Measurements from ENCODE around the gene EIF5A. TPM values are rescaled to one million over a fixed set of nuclear protein-coding genes. Genes with fewer than 3 reads are reported as not detected.

Gene EIF5A
- total and polyA plus RNA-seq, 2 donors, result 123 to 348 TPM

- 68% methylated on average over 11 of the region's 11 CpGs for WGBS
- DNase-seq (ENCODE audit: extremely low spot score), result no peak
- H3K4me1 ChIP-seq (ENCODE audit: insufficient read depth), result peaks cover 2% of the 10 kb centered on the region
- H3K27ac ChIP-seq (ENCODE audit: low read depth), result no peak overlapping the region
- H3K36me3 ChIP-seq (ENCODE audit: insufficient read depth), result no peaks in the 10 kb centered on the region
- H3K4me3 ChIP-seq (ENCODE audit: low read depth, low read length), result no peak overlapping the region
These were observed 14.3 kb upstream of the EIF5A start for GRCh38 chr17:7293159-7293558.

DNA sequence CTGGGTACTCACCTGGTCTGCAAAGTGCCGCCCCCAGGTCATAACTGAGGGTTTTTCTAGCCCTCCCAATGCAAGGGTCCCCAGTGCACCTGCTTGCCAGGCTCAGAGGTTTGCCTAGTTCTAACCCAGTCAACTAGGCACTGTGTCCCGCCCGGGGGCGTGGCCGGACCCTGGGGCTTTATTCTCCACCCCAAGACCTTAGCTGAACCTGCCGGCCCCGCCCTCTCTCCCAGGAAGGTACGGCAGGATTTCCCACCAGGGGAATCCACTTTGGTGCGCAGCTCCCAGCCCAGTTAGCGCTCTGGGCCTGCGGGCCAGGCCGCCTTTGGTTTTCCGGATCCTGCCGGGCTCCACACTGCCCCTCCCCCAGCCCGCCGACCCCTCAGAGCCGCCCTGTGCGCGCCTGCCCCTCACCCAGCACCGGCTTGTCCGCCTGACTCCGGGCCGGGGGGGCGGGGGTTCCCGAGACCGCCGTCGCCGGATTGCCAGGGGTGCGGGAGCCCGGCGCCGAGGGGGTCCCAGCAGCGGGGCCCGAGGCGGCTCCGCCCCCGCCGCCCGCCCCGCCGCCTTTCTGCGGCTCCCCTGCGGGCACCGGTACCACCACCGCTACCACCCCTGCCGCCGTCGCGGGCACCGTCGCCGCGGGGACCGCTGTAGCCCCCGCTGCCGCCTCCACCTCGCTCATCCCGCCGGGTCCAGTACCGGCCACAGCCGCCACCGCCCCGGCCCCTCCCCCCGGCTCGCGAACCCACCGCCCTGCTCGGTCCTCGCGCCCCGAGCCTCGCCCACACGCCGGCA is 13.4 kb upstream of the EIF5A start:
- Histone ChIP-seq H3K4me1 (ENCODE audit: insufficient read depth) (peaks cover 2% of the 10 kb centered on the region), H3K4me3 (ENCODE audit: low read depth, low read length) (peak overlapping the region; percentile 30), H3K36me3 (ENCODE audit: insufficient read depth) (no peaks in the 10 kb centered on the region), H3K27ac (ENCODE audit: low read depth) (no peak overlapping the region)
- no peak for DNase-seq (ENCODE audit: extremely low spot score)
- WGBS, result 4% methylated on average over 74 of the region's 75 CpGs

- 3% methylated on average over 57 of the region's 57 CpGs for WGBS
- no peaks in the 10 kb centered on the region for H3K36me3 ChIP-seq (ENCODE audit: insufficient read depth)
- H3K4me1 ChIP-seq (ENCODE audit: insufficient read depth), result peaks cover 2% of the 10 kb centered on the region
- no peak for DNase-seq (ENCODE audit: extremely low spot score)
- H3K27ac ChIP-seq (ENCODE audit: low read depth), result no peak within 1 kb of the TSS
- peak within 1 kb of the TSS; percentile 30 for H3K4me3 ChIP-seq (ENCODE audit: low read depth, low read length)
These were observed 12.7 kb upstream of the EIF5A start, which contains the start of gene YBX2 for GRCh38 chr17:7294614-7295153. TSS of gene YBX2 (minus strand) at chr17:7294639. CDS start at chr17:7294500, 139 bp downstream.

GRCh38 chr17:7295230-7296180 is 11.9 kb upstream of the EIF5A start:
- Histone ChIP-seq H3K27ac (ENCODE audit: low read depth) (no peak overlapping the region), H3K4me1 (ENCODE audit: insufficient read depth) (peaks cover 2% of the 10 kb centered on the region), H3K4me3 (ENCODE audit: low read depth, low read length) (peak overlapping the region; percentile 30), H3K36me3 (ENCODE audit: insufficient read depth) (no peaks in the 10 kb centered on the region)
- 62% methylated on average over 42 of the region's 42 CpGs for WGBS
- no peak for DNase-seq (ENCODE audit: extremely low spot score)

- peaks cover 2% of the 10 kb centered on the region for H3K4me1 ChIP-seq (ENCODE audit: insufficient read depth)
- peak overlapping the region; percentile 8 for H3K4me3 ChIP-seq (ENCODE audit: low read depth, low read length)
- H3K27ac ChIP-seq (ENCODE audit: low read depth), result no peak overlapping the region
- WGBS, result 2% methylated on average over 51 of the region's 51 CpGs
- no peak for DNase-seq (ENCODE audit: extremely low spot score)
- H3K36me3 ChIP-seq (ENCODE audit: insufficient read depth), result no peaks in the 10 kb centered on the region
These were observed 11.1 kb upstream of the EIF5A start for GRCh38 chr17:7296189-7296861.

GRCh38 chr17:7304179-7304578 is 3.2 kb upstream of the EIF5A start:
- Histone ChIP-seq H3K27ac (ENCODE audit: low read depth) (no peak overlapping the region), H3K36me3 (ENCODE audit: insufficient read depth) (no peaks in the 10 kb centered on the region), H3K4me1 (ENCODE audit: insufficient read depth) (no peaks in the 10 kb centered on the region), H3K4me3 (ENCODE audit: low read depth, low read length) (no peak overlapping the region)
- 96% methylated on average over 7 of the region's 7 CpGs for WGBS
- no peak for DNase-seq (ENCODE audit: extremely low spot score)

- Histone ChIP-seq H3K36me3 (ENCODE audit: insufficient read depth) (peaks cover 6% of the 10 kb centered on the region), H3K4me1 (ENCODE audit: insufficient read depth) (no peaks in the 10 kb centered on the region), H3K27ac (ENCODE audit: low read depth) (peak overlapping the region; percentile 98), H3K4me3 (ENCODE audit: low read depth, low read length) (peak overlapping the region; percentile 93)
- no peak for DNase-seq (ENCODE audit: extremely low spot score)
- WGBS, result under 1% methylated on average over 103 of the region's 104 CpGs
These were observed 527 bp downstream of the EIF5A start for GRCh38 chr17:7307686-7308624.

DNA sequence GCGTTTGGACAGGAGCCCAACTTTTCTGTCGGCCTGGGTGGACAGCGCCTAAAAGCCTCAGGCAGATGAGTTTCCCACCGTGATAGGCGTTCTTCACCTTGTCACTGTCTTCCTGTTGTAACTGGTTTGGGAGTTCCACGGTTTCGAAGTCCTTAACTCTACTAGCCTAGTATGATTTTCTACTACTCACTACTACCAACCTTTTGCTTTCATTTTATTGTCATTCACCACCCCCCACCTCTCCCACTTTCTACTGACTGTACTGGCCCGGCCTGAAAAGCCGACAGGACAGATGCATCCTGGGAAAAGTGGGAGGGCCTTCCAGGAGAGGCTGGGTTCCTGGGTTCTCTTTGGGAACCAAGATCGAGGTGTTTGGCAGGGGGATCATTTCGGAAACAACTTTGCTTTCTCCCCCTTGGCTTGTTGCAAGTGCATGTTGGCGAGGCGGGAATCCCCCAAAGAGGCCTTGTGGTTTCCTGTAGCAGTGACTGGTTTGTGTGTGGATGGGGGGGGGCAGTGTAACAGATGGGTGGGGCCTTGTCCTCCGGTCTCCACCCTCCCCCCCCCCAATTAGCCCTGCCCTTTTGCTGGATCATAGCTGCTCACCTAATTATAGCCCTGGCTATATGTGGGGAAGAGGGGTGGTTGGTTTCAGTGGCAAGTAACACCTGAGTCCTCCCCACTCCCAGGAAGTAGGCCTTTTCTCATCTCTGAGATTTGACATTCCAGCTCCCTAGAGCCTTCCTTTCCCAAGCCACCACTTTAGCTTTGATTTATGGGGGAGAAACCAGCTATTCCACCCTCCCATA is 1.4 kb downstream of the EIF5A start:
- Histone ChIP-seq H3K27ac (ENCODE audit: low read depth) (peak overlapping the region; percentile 98), H3K36me3 (ENCODE audit: insufficient read depth) (peaks cover 6% of the 10 kb centered on the region), H3K4me3 (ENCODE audit: low read depth, low read length) (peak overlapping the region; percentile 93), H3K4me1 (ENCODE audit: insufficient read depth) (no peaks in the 10 kb centered on the region)
- peak; percentile 62 for DNase-seq (ENCODE audit: extremely low spot score)
- WGBS, result under 1% methylated on average over 14 of the region's 14 CpGs

GRCh38 chr17:7309628-7310027 is 2.2 kb downstream of the EIF5A start:
- no peak overlapping the region for H3K4me3 ChIP-seq (ENCODE audit: low read depth, low read length)
- 90% methylated on average over 12 of the region's 12 CpGs for WGBS
- H3K27ac ChIP-seq (ENCODE audit: low read depth), result no peak overlapping the region
- no peak for DNase-seq (ENCODE audit: extremely low spot score)
- H3K36me3 ChIP-seq (ENCODE audit: insufficient read depth), result peaks cover 6% of the 10 kb centered on the region
- H3K4me1 ChIP-seq (ENCODE audit: insufficient read depth), result no peaks in the 10 kb centered on the region

- H3K4me3 ChIP-seq (ENCODE audit: low read depth, low read length), result no peak overlapping the region
- no peak overlapping the region for H3K27ac ChIP-seq (ENCODE audit: low read depth)
- H3K36me3 ChIP-seq (ENCODE audit: insufficient read depth), result peaks cover 6% of the 10 kb centered on the region
- DNase-seq (ENCODE audit: extremely low spot score), result no peak
- 82% methylated on average over 7 of the region's 7 CpGs for WGBS
- H3K4me1 ChIP-seq (ENCODE audit: insufficient read depth), result no peaks in the 10 kb centered on the region
These were observed 3.8 kb downstream of the EIF5A start for GRCh38 chr17:7311110-7311705.

DNA sequence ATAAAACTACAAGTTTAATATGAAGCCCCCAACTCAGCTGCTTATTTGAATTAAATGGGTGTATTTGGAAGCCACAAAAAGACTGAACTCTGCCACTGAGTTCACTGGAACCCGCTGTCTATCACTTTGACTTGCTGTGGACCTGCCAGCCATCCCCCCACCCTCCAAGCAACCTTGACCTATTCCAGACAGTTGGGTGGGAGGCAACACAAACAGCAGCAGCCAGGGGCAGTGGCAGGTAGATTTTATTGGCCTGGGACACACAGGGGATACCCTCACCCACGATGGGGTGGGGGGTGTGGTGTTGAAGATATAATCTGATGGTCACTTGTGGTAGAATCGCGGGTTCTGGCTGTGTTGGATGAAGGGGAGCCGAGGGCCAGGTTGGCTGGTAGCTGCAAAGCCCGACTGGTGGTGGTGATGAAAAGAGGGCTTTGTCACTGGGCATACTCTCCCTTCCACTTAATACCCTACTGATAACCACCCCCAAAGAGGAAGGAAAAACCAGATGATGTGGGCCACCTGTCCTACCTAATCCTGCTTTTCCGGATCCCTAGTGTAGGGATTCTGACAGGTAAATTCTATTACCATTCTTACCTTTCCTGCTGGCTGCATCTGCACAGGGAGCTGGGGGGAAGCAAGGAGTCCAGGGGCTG is 5.1 kb downstream of the EIF5A start:
- WGBS, result 68% methylated on average over 7 of the region's 7 CpGs
- no peak overlapping the region for H3K4me3 ChIP-seq (ENCODE audit: low read depth, low read length)
- no peaks in the 10 kb centered on the region for H3K4me1 ChIP-seq (ENCODE audit: insufficient read depth)
- peaks cover 9% of the 10 kb centered on the region for H3K36me3 ChIP-seq (ENCODE audit: insufficient read depth)
- no peak overlapping the region for H3K27ac ChIP-seq (ENCODE audit: low read depth)
- DNase-seq (ENCODE audit: extremely low spot score), result no peak
